ENCODE results near the gene CD72.
A peak's percentile ranks its signal among the peaks of the same experiment; 100 is the strongest.
"Not testable (repeated sequence)": the region's sequence is repeated elsewhere in the genome, so short reads cannot be mapped to it uniquely, and the experiment has no call there.

Gene CD72

DNA sequence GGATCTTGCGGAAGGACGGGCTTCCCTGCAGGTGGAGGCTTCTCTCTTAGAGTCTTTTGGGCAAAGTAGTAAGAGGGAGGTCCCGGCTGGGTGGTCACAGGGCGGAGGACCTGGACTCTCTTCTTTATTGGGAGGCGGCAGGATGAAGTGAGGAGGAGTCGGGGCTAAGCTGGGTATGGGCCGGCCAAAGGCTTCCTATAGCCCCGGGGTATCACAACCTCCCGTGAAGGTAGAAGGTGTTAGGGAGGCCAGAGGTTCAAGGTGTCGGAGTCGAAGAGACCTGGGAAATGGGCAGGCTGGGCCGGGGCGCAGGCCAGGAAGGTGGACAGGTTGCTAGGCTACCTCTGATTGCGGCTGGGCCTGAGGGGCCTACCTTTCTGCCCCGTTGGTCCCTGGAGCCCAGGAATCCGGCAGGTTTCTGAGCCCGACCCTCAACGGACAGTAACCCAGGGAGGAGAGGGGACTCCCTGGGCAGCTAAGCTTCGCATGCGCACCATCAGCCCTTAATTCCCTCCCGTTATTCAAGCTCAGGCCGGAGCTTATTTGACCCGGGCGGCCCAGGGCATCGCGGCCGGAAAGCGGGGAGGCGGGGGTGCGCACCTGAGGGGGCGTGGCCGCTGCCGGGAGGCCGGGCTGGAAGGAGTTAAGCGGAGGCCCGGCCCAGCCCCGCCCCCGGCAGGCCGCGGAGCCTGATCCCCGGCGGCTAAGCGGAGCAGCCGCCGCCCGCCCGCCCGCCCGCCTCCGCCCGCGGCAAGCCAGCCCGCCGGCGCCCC lies 13.4 kb downstream of the CD72 start, which contains the start of gene TESK1:
TSS of gene TESK1 (plus strand) at position 685 of the 773 bp plus-strand sequence. CDS start 358 bp downstream, outside the sequence.
- ChIA-PET CTCF (interaction anchor here (1.0 to 3.5 kb wide), 8 partner anchors 8 to 145 kb away, joined by 3 to 35 read pairs (median 6); partner anchors contain the start of genes CD72, CREB3, RGP1 and TLN1), POLR2A (interaction anchor here (0.9 kb wide), 1 partner anchor 53 kb away, joined by 3 read pairs; the partner anchor contains the start of genes CCDC107 and RMRP)
- DNase-seq (ENCODE audit: extremely low spot score), result peak; percentile 92
- TF ChIP-seq, protein P1, sequence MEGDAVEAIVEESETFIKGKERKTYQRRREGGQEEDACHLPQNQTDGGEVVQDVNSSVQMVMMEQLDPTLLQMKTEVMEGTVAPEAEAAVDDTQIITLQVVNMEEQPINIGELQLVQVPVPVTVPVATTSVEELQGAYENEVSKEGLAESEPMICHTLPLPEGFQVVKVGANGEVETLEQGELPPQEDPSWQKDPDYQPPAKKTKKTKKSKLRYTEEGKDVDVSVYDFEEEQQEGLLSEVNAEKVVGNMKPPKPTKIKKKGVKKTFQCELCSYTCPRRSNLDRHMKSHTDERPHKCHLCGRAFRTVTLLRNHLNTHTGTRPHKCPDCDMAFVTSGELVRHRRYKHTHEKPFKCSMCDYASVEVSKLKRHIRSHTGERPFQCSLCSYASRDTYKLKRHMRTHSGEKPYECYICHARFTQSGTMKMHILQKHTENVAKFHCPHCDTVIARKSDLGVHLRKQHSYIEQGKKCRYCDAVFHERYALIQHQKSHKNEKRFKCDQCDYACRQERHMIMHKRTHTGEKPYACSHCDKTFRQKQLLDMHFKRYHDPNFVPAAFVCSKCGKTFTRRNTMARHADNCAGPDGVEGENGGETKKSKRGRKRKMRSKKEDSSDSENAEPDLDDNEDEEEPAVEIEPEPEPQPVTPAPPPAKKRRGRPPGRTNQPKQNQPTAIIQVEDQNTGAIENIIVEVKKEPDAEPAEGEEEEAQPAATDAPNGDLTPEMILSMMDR (IDR thresholded peaks at IDR 0.05; ENCODE audit: control extremely low read depth, extremely low read depth, low read depth, missing control alignments), result no peak

DNA sequence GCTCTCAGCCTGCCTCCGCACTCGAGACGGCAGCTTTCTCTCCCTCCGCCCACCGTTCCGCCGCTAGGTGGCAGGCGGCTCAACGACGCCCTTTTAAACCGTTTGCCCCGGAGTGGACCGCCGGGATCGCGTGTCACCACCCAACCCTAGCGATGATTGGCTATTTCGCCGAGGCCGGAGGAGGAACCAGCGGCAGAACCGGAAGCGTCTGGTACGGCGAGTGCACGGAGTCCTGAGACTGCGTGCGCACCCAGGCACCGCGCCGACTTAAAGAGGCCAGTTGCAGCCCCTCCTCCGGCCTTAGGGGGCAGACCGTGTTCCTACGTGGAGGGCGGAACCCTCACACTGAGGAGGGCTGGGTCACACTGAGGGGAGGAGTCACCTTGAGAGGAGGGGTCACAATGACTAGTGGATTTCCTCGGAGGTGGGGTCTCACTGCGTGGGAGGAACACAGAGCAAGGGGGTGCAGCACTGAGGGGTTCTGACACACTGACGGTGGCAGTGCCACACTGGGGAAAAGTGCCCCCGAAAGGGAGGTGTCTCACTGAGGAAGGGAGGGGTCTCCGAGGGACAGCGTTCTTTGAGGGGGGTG lies 14.1 kb downstream of the CD72 start:
- ChIA-PET CTCF (interaction anchor here (0.6 to 3.5 kb wide), 38 partner anchors 9 to 609 kb away, joined by 3 to 35 read pairs (median 4); partner anchors contain the start of genes ARHGEF39, CD72, CREB3 and SPAG8), POLR2A (interaction anchor here (1.0 kb wide), 1 partner anchor 128 kb away, joined by 4 read pairs; the partner anchor contains the start of genes CREB3 and TLN1)
- TF ChIP-seq, protein P1 (IDR thresholded peaks at IDR 0.05; ENCODE audit: control extremely low read depth, extremely low read depth, low read depth, missing control alignments), result peak; percentile 97
- DNase-seq (ENCODE audit: extremely low spot score), result peak; percentile 98

DNA sequence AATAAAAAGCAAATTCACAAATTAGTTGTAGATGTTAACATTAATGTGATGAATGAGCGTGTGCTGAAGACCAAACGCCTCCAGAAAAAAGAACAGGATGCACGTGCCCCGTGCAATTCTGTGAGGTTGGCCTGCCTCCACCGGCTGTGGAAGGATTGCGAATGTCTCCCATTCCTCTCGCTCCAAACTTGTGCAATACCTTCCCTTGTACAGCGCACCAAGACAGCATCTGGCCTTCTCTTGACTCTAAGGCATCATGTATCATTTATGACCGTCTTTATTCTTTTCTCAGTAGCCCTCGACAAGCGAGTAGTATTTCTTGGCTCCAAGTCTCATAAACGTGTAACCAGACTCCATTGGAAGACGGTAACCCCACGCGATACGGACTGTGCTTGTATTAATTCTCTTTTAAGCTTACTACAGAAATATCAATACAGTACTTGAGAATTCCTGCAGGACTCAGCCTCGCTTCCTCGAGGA lies 14.7 kb downstream of the CD72 start:
- no peak for DNase-seq (ENCODE audit: extremely low spot score)
- TF ChIP-seq, protein P1 (IDR thresholded peaks at IDR 0.05; ENCODE audit: control extremely low read depth, extremely low read depth, low read depth, missing control alignments), result no peak
- ChIA-PET CTCF (interaction anchor here (0.6 to 3.5 kb wide), 36 partner anchors 8 to 608 kb away, joined by 3 to 35 read pairs (median 4); partner anchors contain the start of genes ARHGEF39, CD72, CREB3 and SPAG8), POLR2A (interaction anchor here (1.0 kb wide), 1 partner anchor 128 kb away, joined by 4 read pairs; the partner anchor contains the start of genes CREB3 and TLN1)

DNA sequence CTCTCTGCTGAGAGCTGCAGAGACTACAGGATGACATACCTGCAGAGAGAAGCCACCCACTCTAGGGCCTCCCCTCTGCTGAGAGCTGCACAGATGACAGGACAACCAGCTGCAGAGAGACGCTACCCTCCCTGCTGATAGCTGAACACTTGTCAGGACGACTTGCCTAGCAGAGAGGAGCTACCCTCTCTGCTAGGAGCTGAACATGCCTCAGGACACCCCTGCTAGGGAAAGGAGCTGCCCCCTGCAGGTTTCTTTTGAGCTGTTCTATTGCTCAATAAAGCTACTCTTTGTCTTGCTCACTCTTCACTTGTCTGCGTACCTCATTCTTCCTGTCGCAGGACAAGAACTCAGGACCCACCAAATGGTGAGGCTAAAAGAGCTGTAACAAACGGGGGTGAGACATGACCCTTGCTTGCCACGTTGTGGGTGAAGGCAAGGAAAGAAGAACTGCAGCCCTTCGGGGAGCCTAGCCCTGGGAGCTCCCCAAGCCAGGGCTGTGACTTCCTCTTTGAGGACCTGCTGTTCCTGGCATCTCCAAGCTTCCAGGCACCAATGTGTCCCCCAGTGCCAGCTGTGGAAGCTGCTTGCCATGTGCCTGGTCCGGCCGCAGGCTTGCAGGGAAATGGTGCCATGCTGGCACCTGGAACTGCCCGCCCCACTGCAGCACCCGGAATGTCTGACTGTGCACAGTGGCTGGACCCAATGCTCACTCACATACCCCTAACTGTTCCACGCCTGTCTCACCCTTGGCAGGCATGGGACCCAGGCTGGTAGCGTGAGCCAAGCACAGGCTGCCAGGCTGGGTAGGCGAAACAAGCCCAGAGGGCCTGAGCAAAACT lies 18.2 kb downstream of the CD72 start:
- DNase-seq (ENCODE audit: extremely low spot score), result no peak
- POLR2A ChIA-PET, result no interaction called here
- CTCF ChIA-PET, result interaction anchor here (0.6 to 2.7 kb wide), 16 partner anchors 11 to 549 kb away, joined by 3 to 14 read pairs (median 4); partner anchors contain the start of genes ATOSB, CCDC107, CREB3 and RMRP
- TF ChIP-seq, protein P1 (IDR thresholded peaks at IDR 0.05; ENCODE audit: control extremely low read depth, extremely low read depth, low read depth, missing control alignments), result peak; percentile 26

DNA sequence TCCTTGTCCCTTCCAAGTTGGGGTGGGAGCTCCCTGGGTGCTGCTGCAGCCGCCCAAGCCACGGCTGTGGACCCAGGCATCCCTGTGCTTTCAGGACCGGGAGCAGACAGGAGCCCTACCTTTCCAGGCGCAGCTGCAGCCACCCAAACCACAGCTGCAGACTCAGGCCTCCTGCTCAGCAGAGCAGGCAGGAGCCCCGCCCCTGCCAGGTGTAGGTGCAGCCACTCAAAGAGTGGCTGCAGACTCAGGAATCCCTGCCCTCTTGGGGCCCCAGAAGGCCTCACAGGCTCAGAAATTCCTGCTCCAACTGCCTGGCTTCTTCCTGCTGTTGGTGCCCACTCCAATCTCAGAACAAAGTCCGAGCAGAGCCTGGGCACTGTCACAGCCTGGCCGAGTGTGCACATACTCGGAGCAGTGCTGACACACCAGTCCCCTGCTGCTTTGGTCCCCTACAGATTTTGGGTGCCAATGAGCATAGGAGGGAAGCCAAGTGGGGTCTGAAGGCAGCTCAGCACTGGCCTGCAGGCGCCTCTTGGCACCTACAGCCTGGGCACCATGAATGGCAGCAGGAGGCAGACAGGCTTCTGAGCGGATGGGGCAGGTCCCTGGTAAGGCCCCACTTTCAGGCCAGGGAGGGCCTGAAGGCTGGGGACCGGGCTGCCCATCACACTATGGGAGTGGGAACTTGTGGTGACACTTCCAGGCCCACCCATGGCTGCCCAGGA lies 19.2 kb downstream of the CD72 start:
- no peak for DNase-seq (ENCODE audit: extremely low spot score)
- ChIA-PET CTCF (interaction anchor here (0.7 to 2.7 kb wide), 13 partner anchors 12 to 484 kb away, joined by 3 to 14 read pairs (median 4); partner anchors contain the start of genes ATOSB, CCDC107, CREB3 and RMRP), POLR2A (no interaction called here)
- TF ChIP-seq, protein P1 (IDR thresholded peaks at IDR 0.05; ENCODE audit: control extremely low read depth, extremely low read depth, low read depth, missing control alignments), result no peak

DNA sequence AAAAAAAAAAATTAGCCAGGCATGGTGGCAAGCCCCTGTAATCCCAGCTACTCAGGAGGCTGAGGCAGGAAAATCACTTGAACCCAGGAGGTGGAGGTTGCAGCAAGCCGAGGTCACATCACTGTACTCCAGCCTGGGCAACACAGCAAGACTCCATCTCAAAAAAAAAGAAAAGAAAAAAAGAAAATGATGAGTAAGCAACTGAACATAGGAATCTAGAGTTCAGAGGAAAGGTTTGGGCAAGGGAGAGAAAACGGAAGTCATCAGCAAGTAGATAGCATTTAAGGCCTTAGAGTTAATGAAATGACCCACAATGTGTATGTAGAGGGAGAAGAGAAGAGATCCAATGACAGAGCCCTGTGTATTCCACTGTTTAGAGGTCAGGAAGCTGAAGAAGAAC lies 21.3 kb downstream of the CD72 start:
- CTCF ChIA-PET; POLR2A ChIA-PET; DNase-seq (ENCODE audit: extremely low spot score): not testable (repeated sequence)
